ENCODE data around the gene MTARC2.

- TF ChIP-seq CTCF (IDR thresholded peaks at IDR 0.05), result no peak
- no peak for TF ChIP-seq POLR2A (IDR thresholded peaks at IDR 0.05)
- no peak for TF ChIP-seq EP300 (IDR thresholded peaks at IDR 0.05)
These were observed 39.0 kb upstream of the MTARC2 start for GRCh38 chr1:220708936-220709801.
